ENCODE data around the gene CLDN19.
A peak's percentile ranks its signal among the peaks of the same experiment; 100 is the strongest.

The CLDN19 gene

GRCh38 chr1:42689912-42690311 lies 50.1 kb downstream of the CLDN19 start:
- Histone ChIP-seq H3K4me3 (ENCODE audit: low read depth in 1 of 2, low read length in 2 of 2) (no peak overlapping the region), H3K9me3 (ENCODE audit: low read length) (no peaks in the 10 kb centered on the region), H3K27me3 (ENCODE audit: control insufficient read depth in 1 of 2, insufficient read depth in 2 of 2, low read length in 2 of 2) (no peaks in the 10 kb centered on the region), H3K36me3 (ENCODE audit: insufficient read depth, low read length) (peaks cover under 1% of the 10 kb centered on the region), H3K9ac (ENCODE audit: low read length) (no peak overlapping the region), H3K27ac (ENCODE audit: low read depth, low read length) (no peak overlapping the region), H3K4me1 (ENCODE audit: insufficient read depth, low read length) (peaks cover 66% of the 10 kb centered on the region)

DNA sequence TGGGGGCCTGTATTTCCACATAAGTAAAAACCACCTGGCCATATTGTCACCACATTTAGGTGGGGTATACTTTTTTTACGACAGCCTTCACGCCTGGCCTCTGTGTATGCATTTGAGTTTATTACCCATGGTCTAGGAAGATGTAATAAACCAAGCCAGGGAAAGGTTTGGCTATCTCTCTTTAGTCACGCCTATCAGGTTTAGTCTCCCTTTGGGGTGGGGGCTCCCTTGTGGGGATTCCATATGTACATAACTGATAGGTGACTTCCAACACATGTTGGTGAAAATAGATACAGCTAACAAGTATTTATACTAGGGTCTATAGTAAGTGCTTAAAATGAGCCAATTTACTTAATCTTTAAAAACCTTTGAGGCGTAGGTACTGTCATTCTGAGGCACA lies 53.6 kb downstream of the CLDN19 start:
- Histone ChIP-seq H3K27ac (ENCODE audit: low read depth, low read length) (no peak overlapping the region), H3K36me3 (ENCODE audit: insufficient read depth, low read length) (no peaks in the 10 kb centered on the region), H3K4me3 (ENCODE audit: low read depth in 1 of 2, low read length in 2 of 2) (no peak overlapping the region), H3K9me3 (ENCODE audit: low read length) (no peaks in the 10 kb centered on the region), H3K9ac (ENCODE audit: low read length) (no peak overlapping the region), H3K4me1 (ENCODE audit: insufficient read depth, low read length) (peaks cover 71% of the 10 kb centered on the region), H3K27me3 (ENCODE audit: control insufficient read depth in 1 of 2, insufficient read depth in 2 of 2, low read length in 2 of 2) (no peaks in the 10 kb centered on the region)

- Histone ChIP-seq H3K27me3 (ENCODE audit: control insufficient read depth in 1 of 2, insufficient read depth in 2 of 2, low read length in 2 of 2) (no peaks in the 10 kb centered on the region), H3K36me3 (ENCODE audit: insufficient read depth, low read length) (no peaks in the 10 kb centered on the region), H3K9ac (ENCODE audit: low read length) (peak overlapping the region; percentile 22), H3K4me3 (ENCODE audit: low read depth in 1 of 2, low read length in 2 of 2) (peak overlapping the region in 1 of 2 donors; percentile 58), H3K4me1 (ENCODE audit: insufficient read depth, low read length) (peaks cover 69% of the 10 kb centered on the region), H3K9me3 (ENCODE audit: low read length) (no peaks in the 10 kb centered on the region), H3K27ac (ENCODE audit: low read depth, low read length) (no peak overlapping the region)
Observed at GRCh38 chr1:42684139-42684538, 55.9 kb downstream of the CLDN19 start.
